ENCODE results near the gene PRKD1.

- TF ChIP-seq EZH2 (IDR thresholded peaks at IDR 0.05; ENCODE audit: borderline replicate concordance, insufficient read depth, low read depth, low read length, poor library complexity, severe bottlenecking) (no peak), CTCF (IDR thresholded peaks at IDR 0.05) (no peak)
Measured at GRCh38 chr14:29918981-29919380, 8.7 kb downstream of the PRKD1 start.
